Activated CD4-positive, alpha-beta T cell treated with anti-CD3 and anti-CD28 coated beads, Interleukin-2, amount 10 ng/mL, durations not matched to agents 7 days and 5 days (primary cell): ENCODE measurements around the gene OR7C1. TPM values are rescaled to one million over a fixed set of nuclear protein-coding genes. Genes with fewer than 3 reads are reported as not detected.
"Not testable (repeated sequence)": the region's sequence is repeated elsewhere in the genome, so short reads cannot be mapped to it uniquely, and the experiment has no call there.

Experiments used
- CTCF ChIA-PET: fragments of 350-600 bp; sonication (Branson Sonifier 250); formaldehyde crosslinking; loops from one replicate; lab custom pipeline; 2021; ENCODE audit warnings: antibody characterized with exemption; lab: Charles Lee
- POLR2A ChIA-PET: fragments of 350-600 bp; sonication (Branson Sonifier 250); formaldehyde crosslinking; loops from one replicate; lab custom pipeline; 2021; ENCODE audit warnings: antibody characterized with exemption; lab: Charles Lee
- DNase-seq: peaks from one replicate; pipeline ENCODE4 v3.0.0-alpha.2; 2020
- H3K27ac Mint-ChIP-seq: one replicate; pipeline ENCODE4 v1.8.0; 2021; ENCODE audit warnings: mild to moderate bottlenecking, moderate library complexity, mixed read lengths
- H3K27me3 Mint-ChIP-seq: one replicate; pipeline ENCODE4 v1.8.0; 2021; ENCODE audit warnings: mixed read lengths
- H3K36me3 Mint-ChIP-seq: one replicate; pipeline ENCODE4 v1.8.0; 2021; ENCODE audit warnings: low read depth, mixed read lengths
- H3K4me1 Mint-ChIP-seq: one replicate; pipeline ENCODE4 v1.8.0; 2021; ENCODE audit warnings: mixed read lengths
- H3K4me3 Mint-ChIP-seq: one replicate; pipeline ENCODE4 v1.8.0; 2021; ENCODE audit warnings: mild to moderate bottlenecking, moderate library complexity, mixed read lengths
- H3K9me3 Mint-ChIP-seq: one replicate; pipeline ENCODE4 v1.8.0; 2021; ENCODE audit warnings: mixed read lengths
- total RNA-seq, 2 experiments: library from RNA; stranded (reverse); gene quantifications; one replicate each; pipeline ENCODE4 v1.2.3, GENCODE V29; 2021

The OR7C1 gene
- total RNA-seq, 2 experiments from 2014 or later, result not detected

- Mint-ChIP-seq H3K4me1 (peaks cover 18% of the 10 kb centered on the region), H3K9me3 (no peaks in the 10 kb centered on the region), H3K27me3 (peaks cover 11% of the 10 kb centered on the region), H3K36me3 (no peaks in the 10 kb centered on the region), H3K27ac (no peak overlapping the region), H3K4me3 (no peak overlapping the region)
- ChIA-PET CTCF (no interaction called here), POLR2A (no interaction called here)
- DNase-seq, result no peak
Measured at GRCh38 chr19:14782626-14783409, 52.2 kb downstream of the OR7C1 start.

DNA sequence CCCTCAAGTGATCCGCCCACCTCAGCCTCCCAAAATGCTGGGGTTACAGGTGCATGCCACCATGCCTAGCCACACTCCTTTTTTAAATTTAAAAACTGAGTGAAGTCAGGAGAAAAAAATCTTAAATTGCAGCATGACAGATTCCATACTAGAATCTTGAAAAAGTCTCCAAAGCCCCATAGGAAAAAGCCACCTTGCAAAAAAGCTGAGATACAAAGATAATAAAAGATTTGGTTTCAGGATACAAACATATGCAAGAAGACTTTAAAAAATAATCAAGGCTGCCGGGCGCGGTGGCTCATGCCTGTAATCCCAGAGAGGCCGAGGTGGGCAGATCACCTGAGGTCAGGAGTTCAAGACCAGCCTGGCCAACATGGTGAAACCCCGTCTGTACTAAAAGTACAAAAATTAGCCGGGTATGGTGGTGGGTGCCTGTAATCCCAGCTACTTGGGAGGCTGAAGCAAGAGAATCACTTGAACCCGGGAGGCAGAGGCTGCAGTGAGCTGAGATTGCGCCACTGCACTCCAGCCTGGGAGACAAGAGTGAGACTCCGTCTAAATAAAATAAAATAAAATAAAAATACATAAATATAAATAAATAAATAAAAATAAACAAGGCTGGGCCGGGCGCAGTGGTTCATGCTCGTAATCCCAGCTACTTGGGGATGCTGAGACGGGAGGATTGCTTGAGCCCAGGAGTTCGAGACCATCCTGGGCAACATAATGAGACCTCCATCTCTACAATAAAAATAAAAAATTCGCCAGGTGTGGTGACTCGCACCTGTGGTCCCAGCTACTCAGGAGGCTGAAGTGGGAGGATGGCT is 53.1 kb downstream of the OR7C1 start:
- H3K4me3 Mint-ChIP-seq, H3K9me3 Mint-ChIP-seq, CTCF ChIA-PET, POLR2A ChIA-PET, DNase-seq, H3K36me3 Mint-ChIP-seq, H3K27ac Mint-ChIP-seq: not testable (repeated sequence)
- Mint-ChIP-seq H3K4me1 (peaks cover 14% of the 10 kb centered on the region), H3K27me3 (peaks cover 13% of the 10 kb centered on the region)

- H3K36me3 Mint-ChIP-seq, POLR2A ChIA-PET, CTCF ChIA-PET, DNase-seq, H3K4me3 Mint-ChIP-seq, H3K27ac Mint-ChIP-seq, H3K9me3 Mint-ChIP-seq: not testable (repeated sequence)
- Mint-ChIP-seq H3K4me1 (peaks cover 17% of the 10 kb centered on the region), H3K27me3 (peaks cover 25% of the 10 kb centered on the region)
Measured at GRCh38 chr19:14780622-14781225, 54.3 kb downstream of the OR7C1 start.

DNA sequence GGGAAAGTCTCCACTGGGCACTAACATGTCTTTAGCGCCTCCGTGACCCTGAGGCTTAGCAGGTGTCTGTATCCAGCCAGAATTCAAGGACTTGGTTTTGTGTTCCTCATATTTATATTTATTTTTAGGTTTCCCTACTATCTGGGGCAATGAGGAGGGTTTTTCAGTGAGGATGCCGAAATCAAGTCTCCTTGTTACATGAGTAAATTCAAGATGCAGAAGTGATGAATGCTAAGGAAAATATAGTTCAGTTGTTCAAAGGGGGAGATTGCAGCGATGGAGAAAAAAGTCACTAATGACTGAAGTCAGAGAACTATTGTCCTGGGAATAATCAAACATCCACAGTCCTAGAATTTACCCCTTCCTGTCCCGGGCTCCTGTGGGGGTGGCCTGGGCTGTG is 55.8 kb downstream of the OR7C1 start:
- Mint-ChIP-seq H3K4me1 (peaks cover 15% of the 10 kb centered on the region), H3K27ac (no peak overlapping the region), H3K9me3 (no peaks in the 10 kb centered on the region), H3K27me3 (peaks cover 24% of the 10 kb centered on the region), H3K4me3 (no peak overlapping the region), H3K36me3 (no peaks in the 10 kb centered on the region)
- ChIA-PET CTCF (interaction anchor here (1.6 kb wide), 1 partner anchor 127 kb away, joined by 3 read pairs; no protein-coding TSS in a partner anchor), POLR2A (no interaction called here)
- DNase-seq, result no peak

GRCh38 chr19:14778110-14778845 is 56.7 kb downstream of the OR7C1 start, which contains the start of gene ADGRE2:
TSS of gene ADGRE2 (minus strand) at chr19:14778560. CDS start at chr19:14776756, 1,804 bp downstream.
- H3K27ac Mint-ChIP-seq, H3K36me3 Mint-ChIP-seq, POLR2A ChIA-PET, DNase-seq, H3K9me3 Mint-ChIP-seq, H3K4me3 Mint-ChIP-seq: not testable (repeated sequence)
- Mint-ChIP-seq H3K27me3 (peaks cover 24% of the 10 kb centered on the region), H3K4me1 (peaks cover 15% of the 10 kb centered on the region)
- CTCF ChIA-PET, result interaction anchor here (0.7 to 1.6 kb wide), 2 partner anchors 126 to 1584 kb away, joined by 3 to 6 read pairs; no protein-coding TSS in a partner anchor

DNA sequence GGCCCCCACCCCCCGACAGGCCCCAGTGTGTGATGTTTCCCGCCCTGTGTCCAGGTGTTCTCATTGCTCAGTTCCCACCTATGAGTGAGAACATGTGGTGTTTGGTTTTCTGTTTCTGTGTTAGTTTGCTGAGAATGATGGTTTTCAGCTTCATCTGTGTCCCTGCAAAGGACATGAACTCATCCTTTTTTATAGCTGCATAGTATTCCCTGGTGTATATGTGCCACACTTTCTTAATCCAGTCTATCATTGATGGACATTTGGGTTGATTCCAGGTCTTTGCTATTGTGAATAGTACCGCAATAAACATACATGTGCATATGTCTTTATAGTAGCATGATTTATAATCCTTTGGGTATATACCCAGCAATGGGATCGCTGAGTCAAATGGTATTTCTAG is 57.3 kb downstream of the OR7C1 start:
- Mint-ChIP-seq H3K4me1 (peaks cover 15% of the 10 kb centered on the region), H3K27me3 (peaks cover 19% of the 10 kb centered on the region)
- H3K9me3 Mint-ChIP-seq, H3K36me3 Mint-ChIP-seq, H3K4me3 Mint-ChIP-seq, POLR2A ChIA-PET, DNase-seq, H3K27ac Mint-ChIP-seq: not testable (repeated sequence)
- CTCF ChIA-PET, result interaction anchor here (0.7 to 1.6 kb wide), 3 partner anchors 9 to 1583 kb away, joined by 3 to 6 read pairs (median 4); no protein-coding TSS in a partner anchor

DNA sequence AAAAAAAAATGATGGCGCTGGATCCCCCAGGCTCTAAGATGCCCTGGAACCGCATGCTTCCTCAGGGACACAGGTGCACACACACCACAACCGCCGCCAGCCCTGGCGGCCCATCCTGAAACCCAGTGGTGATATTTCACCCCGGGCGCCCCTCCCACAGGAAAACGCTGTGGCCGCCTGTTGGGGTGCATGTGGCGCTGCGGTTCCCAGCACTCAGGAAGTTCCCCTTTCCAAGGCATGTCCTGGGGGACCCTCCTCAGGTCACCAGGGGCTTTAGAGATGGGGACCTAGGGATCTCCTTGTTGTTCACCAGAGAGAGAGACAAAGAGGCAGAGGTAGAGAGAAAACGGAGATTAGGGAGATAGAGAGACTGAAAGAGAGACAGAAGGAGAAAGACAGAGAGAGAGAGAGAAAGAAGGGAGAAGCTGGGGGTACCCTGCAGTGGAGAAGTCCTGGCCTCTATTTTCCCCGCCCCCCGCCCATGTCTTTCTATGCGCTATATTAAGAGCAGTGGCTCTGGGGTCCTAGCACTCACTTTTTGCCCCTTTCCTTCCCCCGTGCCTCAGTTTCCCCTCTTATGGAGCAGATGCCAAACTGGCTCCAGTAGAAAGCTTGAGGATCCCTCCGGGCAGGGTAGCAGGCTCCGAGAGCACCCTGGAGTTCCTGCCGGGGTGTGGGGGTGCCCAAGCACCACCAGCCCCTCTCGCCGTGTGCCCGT is 59.0 kb downstream of the OR7C1 start:
- DNase-seq, result no peak
- no peaks in the 10 kb centered on the region for H3K9me3 Mint-ChIP-seq
- ChIA-PET CTCF (interaction anchor here (1.5 kb wide), 1 partner anchor 10 kb away, joined by 4 read pairs; no protein-coding TSS in a partner anchor), POLR2A (interaction anchor here (0.6 kb wide), 1 partner anchor 1089 kb away, joined by 3 read pairs; no protein-coding TSS in a partner anchor)
- H3K4me3 Mint-ChIP-seq, result no peak overlapping the region
- peaks cover 15% of the 10 kb centered on the region for H3K4me1 Mint-ChIP-seq
- no peaks in the 10 kb centered on the region for H3K36me3 Mint-ChIP-seq
- peaks cover 19% of the 10 kb centered on the region for H3K27me3 Mint-ChIP-seq
- H3K27ac Mint-ChIP-seq, result peak overlapping the region; percentile 2

DNA sequence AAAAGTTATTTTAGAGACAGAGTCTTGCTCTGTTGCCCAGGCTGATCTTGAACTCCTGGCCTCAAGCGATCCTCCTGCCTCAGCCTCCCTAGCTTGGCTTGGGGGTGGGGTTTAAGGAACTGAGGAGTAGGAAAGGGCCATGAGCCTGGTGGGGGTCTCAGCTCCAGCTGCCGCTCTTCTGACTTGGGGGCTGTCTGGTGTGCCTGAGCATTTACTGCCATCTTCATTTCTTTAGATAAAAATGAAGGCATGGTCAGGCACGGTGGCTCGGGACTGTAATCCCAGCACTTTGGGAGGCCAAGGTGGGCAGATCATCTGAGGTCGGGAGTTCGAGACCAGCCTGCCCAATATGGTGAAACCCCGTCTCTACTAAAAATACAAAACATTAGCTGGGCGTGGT is 59.7 kb downstream of the OR7C1 start:
- H3K27me3 Mint-ChIP-seq, result peaks cover 19% of the 10 kb centered on the region
- H3K4me3 Mint-ChIP-seq, H3K9me3 Mint-ChIP-seq, CTCF ChIA-PET, POLR2A ChIA-PET, DNase-seq, H3K27ac Mint-ChIP-seq, H3K36me3 Mint-ChIP-seq: not testable (repeated sequence)
- peaks cover 15% of the 10 kb centered on the region for H3K4me1 Mint-ChIP-seq

DNA sequence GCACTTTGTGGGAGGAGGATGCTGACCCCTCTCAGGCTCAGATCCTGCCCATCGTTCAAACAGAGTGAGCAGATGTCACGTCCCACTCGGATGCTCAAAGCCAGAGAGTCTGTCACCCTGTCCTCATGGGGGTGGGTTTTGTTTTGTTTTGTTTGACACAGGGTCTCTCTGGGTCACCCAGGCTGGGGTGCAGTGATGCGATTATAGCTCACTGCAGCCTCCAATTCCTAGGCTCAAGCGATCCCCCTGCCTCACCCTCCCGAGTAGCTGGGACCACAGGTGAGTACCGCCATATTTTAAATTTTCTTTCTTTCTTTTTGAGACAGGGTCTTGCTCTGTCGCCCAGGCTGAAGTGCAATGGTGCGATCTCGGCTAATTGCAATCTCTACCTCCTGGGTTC is 60.6 kb downstream of the OR7C1 start:
- Mint-ChIP-seq H3K36me3 (no peaks in the 10 kb centered on the region), H3K27ac (no peak overlapping the region), H3K9me3 (no peaks in the 10 kb centered on the region), H3K4me1 (peaks cover 15% of the 10 kb centered on the region), H3K4me3 (no peak overlapping the region), H3K27me3 (peaks cover 19% of the 10 kb centered on the region)
- ChIA-PET CTCF (no interaction called here), POLR2A (no interaction called here)
- DNase-seq, result no peak

GRCh38 chr19:14773722-14774121 is 61.3 kb downstream of the OR7C1 start:
- H3K9me3 Mint-ChIP-seq, H3K4me3 Mint-ChIP-seq, CTCF ChIA-PET, POLR2A ChIA-PET, H3K27ac Mint-ChIP-seq, DNase-seq, H3K36me3 Mint-ChIP-seq: not testable (repeated sequence)
- H3K27me3 Mint-ChIP-seq, result peaks cover 19% of the 10 kb centered on the region
- peaks cover 15% of the 10 kb centered on the region for H3K4me1 Mint-ChIP-seq

GRCh38 chr19:14772995-14773394 is 62.0 kb downstream of the OR7C1 start:
- H3K4me3 Mint-ChIP-seq, result no peak overlapping the region
- ChIA-PET POLR2A (no interaction called here), CTCF (no interaction called here)
- peaks cover 19% of the 10 kb centered on the region for H3K27me3 Mint-ChIP-seq
- no peaks in the 10 kb centered on the region for H3K9me3 Mint-ChIP-seq
- DNase-seq, result no peak
- peaks cover 15% of the 10 kb centered on the region for H3K4me1 Mint-ChIP-seq
- H3K27ac Mint-ChIP-seq, result no peak overlapping the region
- no peaks in the 10 kb centered on the region for H3K36me3 Mint-ChIP-seq

- Mint-ChIP-seq H3K36me3 (no peaks in the 10 kb centered on the region), H3K4me1 (peaks cover 15% of the 10 kb centered on the region), H3K27me3 (peaks cover 16% of the 10 kb centered on the region), H3K27ac (no peak overlapping the region), H3K9me3 (no peaks in the 10 kb centered on the region), H3K4me3 (no peak overlapping the region)
- ChIA-PET POLR2A (no interaction called here), CTCF (no interaction called here)
- no peak for DNase-seq
Measured at GRCh38 chr19:14772467-14772866, 62.5 kb downstream of the OR7C1 start.
